SK-N-SH treated with all-trans-retinoic acid at 6 μM for 48 hours (cell line): ENCODE data around the gene LAMA3.
A peak's percentile ranks its signal among the peaks of the same experiment; 100 is the strongest.

Experiments
- ATAC-seq: fragments of 200-7000 bp; cut with Tn5 transposase; 3 replicates; pipeline ENCODE4 v1.9.1; 2020; ENCODE audit warnings: mild to moderate bottlenecking, moderate library complexity
- ARNTL ChIP-seq: fragments of 450-650 bp; formaldehyde crosslinking; IDR thresholded peaks from 2 replicates; pipeline ENCODE4 v1.5.0; 2020; ENCODE audit warnings: low read depth, mild to moderate bottlenecking, moderate library complexity, borderline replicate concordance
- CSDC2 ChIP-seq: fragments of 250-450 bp; sonication (Bioruptor Pico); IDR thresholded peaks from 2 replicates; pipeline ENCODE4 v1.5.0; 2020; ENCODE audit warnings: mild to moderate bottlenecking, moderate library complexity
- GLIS3 ChIP-seq: fragments of 250-450 bp; sonication (Bioruptor Pico); IDR thresholded peaks from 2 replicates; pipeline ENCODE4 v1.5.0; 2020; ENCODE audit warnings: mild to moderate bottlenecking, moderate library complexity
- ISL1 ChIP-seq: fragments of 250-450 bp; sonication (Bioruptor Pico); IDR thresholded peaks from 2 replicates; pipeline ENCODE4 v2.1.2; 2022; ENCODE audit warnings: mild to moderate bottlenecking, moderate library complexity
- OSR1 ChIP-seq: fragments of 250-450 bp; sonication (Bioruptor Pico); IDR thresholded peaks from 2 replicates; pipeline ENCODE4 v1.8.0; 2022; ENCODE audit warnings: moderate library complexity, mild to moderate bottlenecking, inconsistent platforms
- RARB ChIP-seq: fragments of 250-450 bp; sonication (Bioruptor Pico); IDR thresholded peaks from 2 replicates; pipeline ENCODE4 v1.8.0; 2021; ENCODE audit warnings: mild to moderate bottlenecking, moderate library complexity
- SNAI2 ChIP-seq: fragments of 250-450 bp; sonication (Bioruptor Pico); IDR thresholded peaks from 2 replicates; pipeline ENCODE4 v1.5.0; 2020; ENCODE audit warnings: mild to moderate bottlenecking, moderate library complexity
- TOX ChIP-seq: fragments of 250-450 bp; sonication (Bioruptor Pico); IDR thresholded peaks from 2 replicates; pipeline ENCODE4 v1.8.0; 2021; ENCODE audit warnings: mild to moderate bottlenecking, moderate library complexity, borderline replicate concordance
- ZFP3 ChIP-seq: fragments of 250-450 bp; sonication (Bioruptor Pico); IDR thresholded peaks from 2 replicates; pipeline ENCODE4 v1.5.0; 2020; ENCODE audit warnings: mild to moderate bottlenecking, moderate library complexity
- ZFP30 ChIP-seq: fragments of 450-650 bp; formaldehyde crosslinking; IDR thresholded peaks from 2 replicates; pipeline ENCODE4 v1.5.0; 2022; ENCODE audit warnings: mild to moderate bottlenecking, moderate library complexity
- ZNF565 ChIP-seq: fragments of 450-650 bp; formaldehyde crosslinking; conservative IDR thresholded peaks from 2 replicates; pipeline ENCODE4 v1.5.0; 2020; ENCODE audit warnings: low read depth, mild to moderate bottlenecking, moderate library complexity
- ZNF8 ChIP-seq: fragments of 450-650 bp; formaldehyde crosslinking; IDR thresholded peaks from 2 replicates; pipeline ENCODE4 v1.5.0; 2020; ENCODE audit warnings: mild to moderate bottlenecking, moderate library complexity
- TF ChIP-seq, protein P1 (sequence below): fragments of 250-450 bp; sonication (Bioruptor Pico); IDR thresholded peaks from 2 replicates; pipeline ENCODE4 v1.8.0; 2021; ENCODE audit warnings: low read depth, mild to moderate bottlenecking, moderate library complexity, borderline replicate concordance
- TF ChIP-seq, protein P2 (sequence below): fragments of 250-450 bp; sonication (Bioruptor Pico); IDR thresholded peaks from 2 replicates; pipeline ENCODE4 v1.5.1; 2021; ENCODE audit warnings: mild to moderate bottlenecking, moderate library complexity
- TF ChIP-seq, protein P3 (sequence below): fragments of 250-450 bp; sonication (Bioruptor Pico); IDR thresholded peaks from 2 replicates; pipeline ENCODE4 v1.5.0; 2020; ENCODE audit warnings: mild to moderate bottlenecking, moderate library complexity
- TF ChIP-seq, protein P4 (sequence below): fragments of 250-450 bp; sonication (Bioruptor Pico); IDR thresholded peaks from 2 replicates; pipeline ENCODE4 v1.8.0; 2020; ENCODE audit warnings: mild to moderate bottlenecking, moderate library complexity, borderline replicate concordance

Gene LAMA3

DNA sequence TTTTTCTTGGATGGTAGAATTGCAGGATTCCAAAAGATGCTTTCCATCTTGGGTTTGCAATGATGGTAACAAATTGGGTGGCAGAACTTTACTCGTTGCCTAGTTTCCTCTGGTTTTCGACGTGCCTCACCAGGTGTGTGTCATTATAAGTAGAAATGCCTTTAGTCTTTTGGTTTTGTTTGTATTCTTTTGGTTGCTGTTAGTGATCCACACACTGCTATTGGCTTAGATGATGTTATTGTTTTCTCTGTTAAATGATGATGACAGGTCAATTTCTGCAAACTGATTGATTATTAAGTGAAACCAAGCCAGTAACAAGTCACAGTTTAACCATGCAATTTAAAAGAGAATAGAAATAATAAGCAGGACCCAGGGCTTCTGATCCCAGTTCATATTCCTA is 6.1 kb upstream of the LAMA3 start (continued):
- TF ChIP-seq, protein P1, sequence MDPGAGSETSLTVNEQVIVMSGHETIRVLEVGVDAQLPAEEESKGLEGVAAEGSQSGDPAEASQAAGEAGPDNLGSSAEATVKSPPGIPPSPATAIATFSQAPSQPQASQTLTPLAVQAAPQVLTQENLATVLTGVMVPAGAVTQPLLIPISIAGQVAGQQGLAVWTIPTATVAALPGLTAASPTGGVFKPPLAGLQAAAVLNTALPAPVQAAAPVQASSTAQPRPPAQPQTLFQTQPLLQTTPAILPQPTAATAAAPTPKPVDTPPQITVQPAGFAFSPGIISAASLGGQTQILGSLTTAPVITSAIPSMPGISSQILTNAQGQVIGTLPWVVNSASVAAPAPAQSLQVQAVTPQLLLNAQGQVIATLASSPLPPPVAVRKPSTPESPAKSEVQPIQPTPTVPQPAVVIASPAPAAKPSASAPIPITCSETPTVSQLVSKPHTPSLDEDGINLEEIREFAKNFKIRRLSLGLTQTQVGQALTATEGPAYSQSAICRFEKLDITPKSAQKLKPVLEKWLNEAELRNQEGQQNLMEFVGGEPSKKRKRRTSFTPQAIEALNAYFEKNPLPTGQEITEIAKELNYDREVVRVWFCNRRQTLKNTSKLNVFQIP (CRISPR knock-in tag) = no peak
- TF ChIP-seq, protein P2, sequence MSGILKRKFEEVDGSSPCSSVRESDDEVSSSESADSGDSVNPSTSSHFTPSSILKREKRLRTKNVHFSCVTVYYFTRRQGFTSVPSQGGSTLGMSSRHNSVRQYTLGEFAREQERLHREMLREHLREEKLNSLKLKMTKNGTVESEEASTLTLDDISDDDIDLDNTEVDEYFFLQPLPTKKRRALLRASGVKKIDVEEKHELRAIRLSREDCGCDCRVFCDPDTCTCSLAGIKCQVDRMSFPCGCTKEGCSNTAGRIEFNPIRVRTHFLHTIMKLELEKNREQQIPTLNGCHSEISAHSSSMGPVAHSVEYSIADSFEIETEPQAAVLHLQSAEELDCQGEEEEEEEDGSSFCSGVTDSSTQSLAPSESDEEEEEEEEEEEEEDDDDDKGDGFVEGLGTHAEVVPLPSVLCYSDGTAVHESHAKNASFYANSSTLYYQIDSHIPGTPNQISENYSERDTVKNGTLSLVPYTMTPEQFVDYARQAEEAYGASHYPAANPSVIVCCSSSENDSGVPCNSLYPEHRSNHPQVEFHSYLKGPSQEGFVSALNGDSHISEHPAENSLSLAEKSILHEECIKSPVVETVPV = no peak
- no peak for TF ChIP-seq SNAI2 (CRISPR knock-in tag)

DNA sequence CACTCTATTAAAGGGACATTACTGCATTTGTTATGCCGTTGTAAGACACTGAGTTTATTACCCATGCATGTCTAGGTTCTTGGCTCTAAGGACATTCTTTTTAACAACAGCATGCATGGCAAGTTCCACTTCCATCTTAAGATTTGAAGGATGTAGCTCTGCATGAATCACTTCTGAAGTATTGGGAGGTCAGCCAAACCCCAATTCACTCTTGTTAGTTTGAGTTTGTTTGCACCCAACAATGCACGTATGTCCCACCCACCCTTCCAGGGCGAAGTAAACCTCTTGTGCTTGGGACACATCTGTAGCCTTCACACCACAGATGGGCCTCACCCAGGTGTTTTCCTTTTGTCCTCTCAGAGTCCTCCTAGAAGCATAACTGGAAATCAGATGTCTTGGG is 5.6 kb upstream of the LAMA3 start:
- TF ChIP-seq OSR1 (CRISPR knock-in tag) = no peak
- TF ChIP-seq ZNF565 (CRISPR knock-in tag) = no peak
- no peak for TF ChIP-seq TOX (CRISPR knock-in tag)
- TF ChIP-seq ISL1 (CRISPR knock-in tag) = no peak
- TF ChIP-seq, protein P2 = no peak
- TF ChIP-seq ARNTL = no peak
- TF ChIP-seq SNAI2 (CRISPR knock-in tag) = no peak
- TF ChIP-seq ZFP3 (CRISPR knock-in tag) = no peak
- TF ChIP-seq CSDC2 (CRISPR knock-in tag) = no peak
- TF ChIP-seq ZFP30 (CRISPR knock-in tag) = no peak
- TF ChIP-seq, protein P1 (CRISPR knock-in tag) = no peak
- no peak for ATAC-seq

DNA sequence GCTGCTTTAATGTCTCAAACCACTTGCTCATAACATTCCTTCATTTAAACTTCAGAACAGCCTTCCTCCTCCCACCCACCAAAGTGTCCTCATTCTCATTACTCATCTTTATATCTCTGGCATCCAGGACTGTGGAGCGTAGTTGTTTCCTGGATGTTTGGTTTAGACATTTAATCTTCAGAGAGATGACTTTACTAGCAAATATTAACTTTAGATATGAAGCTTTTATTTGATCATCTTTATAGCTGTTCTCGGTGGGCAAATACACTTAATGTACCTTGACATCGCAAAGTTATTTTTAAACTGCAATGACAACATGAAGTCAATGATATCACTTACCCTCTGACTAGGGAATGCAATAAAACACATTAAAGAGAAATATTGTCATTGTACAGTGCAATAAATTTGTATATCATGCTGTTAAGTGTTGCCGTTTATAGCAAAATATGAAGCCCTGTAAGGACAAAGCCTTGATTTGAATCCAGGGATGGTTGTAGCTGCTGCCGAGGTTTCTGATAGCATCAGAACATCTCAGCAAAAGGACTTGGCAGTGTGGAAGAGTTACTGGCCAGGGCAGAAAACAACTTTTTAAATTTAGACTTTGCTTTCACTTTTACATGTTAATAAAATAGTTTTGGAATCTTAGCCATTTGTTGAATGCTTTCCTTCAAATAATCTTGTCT is 4.6 kb upstream of the LAMA3 start:
- TF ChIP-seq, protein P2 = no peak
- no peak for TF ChIP-seq ZNF8 (CRISPR knock-in tag)
- no peak for TF ChIP-seq RARB (CRISPR knock-in tag)
- peak; percentile 59 for TF ChIP-seq ISL1 (CRISPR knock-in tag)
- no peak for TF ChIP-seq GLIS3 (CRISPR knock-in tag)
- TF ChIP-seq, protein P3, sequence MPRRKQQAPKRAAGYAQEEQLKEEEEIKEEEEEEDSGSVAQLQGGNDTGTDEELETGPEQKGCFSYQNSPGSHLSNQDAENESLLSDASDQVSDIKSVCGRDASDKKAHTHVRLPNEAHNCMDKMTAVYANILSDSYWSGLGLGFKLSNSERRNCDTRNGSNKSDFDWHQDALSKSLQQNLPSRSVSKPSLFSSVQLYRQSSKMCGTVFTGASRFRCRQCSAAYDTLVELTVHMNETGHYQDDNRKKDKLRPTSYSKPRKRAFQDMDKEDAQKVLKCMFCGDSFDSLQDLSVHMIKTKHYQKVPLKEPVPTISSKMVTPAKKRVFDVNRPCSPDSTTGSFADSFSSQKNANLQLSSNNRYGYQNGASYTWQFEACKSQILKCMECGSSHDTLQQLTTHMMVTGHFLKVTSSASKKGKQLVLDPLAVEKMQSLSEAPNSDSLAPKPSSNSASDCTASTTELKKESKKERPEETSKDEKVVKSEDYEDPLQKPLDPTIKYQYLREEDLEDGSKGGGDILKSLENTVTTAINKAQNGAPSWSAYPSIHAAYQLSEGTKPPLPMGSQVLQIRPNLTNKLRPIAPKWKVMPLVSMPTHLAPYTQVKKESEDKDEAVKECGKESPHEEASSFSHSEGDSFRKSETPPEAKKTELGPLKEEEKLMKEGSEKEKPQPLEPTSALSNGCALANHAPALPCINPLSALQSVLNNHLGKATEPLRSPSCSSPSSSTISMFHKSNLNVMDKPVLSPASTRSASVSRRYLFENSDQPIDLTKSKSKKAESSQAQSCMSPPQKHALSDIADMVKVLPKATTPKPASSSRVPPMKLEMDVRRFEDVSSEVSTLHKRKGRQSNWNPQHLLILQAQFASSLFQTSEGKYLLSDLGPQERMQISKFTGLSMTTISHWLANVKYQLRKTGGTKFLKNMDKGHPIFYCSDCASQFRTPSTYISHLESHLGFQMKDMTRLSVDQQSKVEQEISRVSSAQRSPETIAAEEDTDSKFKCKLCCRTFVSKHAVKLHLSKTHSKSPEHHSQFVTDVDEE (CRISPR knock-in tag) = no peak
- TF ChIP-seq, protein P4, sequence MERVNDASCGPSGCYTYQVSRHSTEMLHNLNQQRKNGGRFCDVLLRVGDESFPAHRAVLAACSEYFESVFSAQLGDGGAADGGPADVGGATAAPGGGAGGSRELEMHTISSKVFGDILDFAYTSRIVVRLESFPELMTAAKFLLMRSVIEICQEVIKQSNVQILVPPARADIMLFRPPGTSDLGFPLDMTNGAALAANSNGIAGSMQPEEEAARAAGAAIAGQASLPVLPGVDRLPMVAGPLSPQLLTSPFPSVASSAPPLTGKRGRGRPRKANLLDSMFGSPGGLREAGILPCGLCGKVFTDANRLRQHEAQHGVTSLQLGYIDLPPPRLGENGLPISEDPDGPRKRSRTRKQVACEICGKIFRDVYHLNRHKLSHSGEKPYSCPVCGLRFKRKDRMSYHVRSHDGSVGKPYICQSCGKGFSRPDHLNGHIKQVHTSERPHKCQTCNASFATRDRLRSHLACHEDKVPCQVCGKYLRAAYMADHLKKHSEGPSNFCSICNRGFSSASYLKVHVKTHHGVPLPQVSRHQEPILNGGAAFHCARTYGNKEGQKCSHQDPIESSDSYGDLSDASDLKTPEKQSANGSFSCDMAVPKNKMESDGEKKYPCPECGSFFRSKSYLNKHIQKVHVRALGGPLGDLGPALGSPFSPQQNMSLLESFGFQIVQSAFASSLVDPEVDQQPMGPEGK (CRISPR knock-in tag) = no peak
- no peak for TF ChIP-seq SNAI2 (CRISPR knock-in tag)
- TF ChIP-seq, all 23 proteins: peak for 1
- peak; percentile 21; the same call in 2 of the 3 replicates for ATAC-seq
